Left lung (tissue), 10 donors: Measurements from ENCODE around the gene OTOP2. TPM values are rescaled to one million over a fixed set of nuclear protein-coding genes. Genes with fewer than 3 reads are reported as not detected.

Source experiments
- ATAC-seq: fragments of 200-7000 bp; cut with Tn5 transposase; one replicate; pipeline ENCODE4 v1.9.1; 2020; ENCODE audit warnings: moderate library complexity
- DNase-seq, 4 donors: peaks; one replicate each; pipeline ENCODE4 v3.0.0-alpha.2; 2013 to 2020
- H3K27ac ChIP-seq, 2 donors: fragments of 200-600 bp; sonication (generic) in 1 of 2; one replicate each; pipeline versions ENCODE4 v1.5.0 to v1.8.0; 2020 to 2021
- H3K27me3 ChIP-seq, 2 donors: fragments of 200-600 bp; sonication (generic) in 1 of 2; one replicate each; pipeline versions ENCODE4 v1.5.0 to v1.8.0; 2020 to 2021
- H3K36me3 ChIP-seq, 2 donors: fragments of 200-600 bp; sonication (generic) in 1 of 2; one replicate each; pipeline versions ENCODE4 v1.5.0 to v1.8.0; 2020 to 2021
- H3K4me1 ChIP-seq, 2 donors: fragments of 200-600 bp; one replicate each; pipeline ENCODE4 v1.8.0; 2021
- H3K4me3 ChIP-seq, 2 donors: fragments of 200-600 bp; sonication (generic) in 1 of 2; one replicate each; pipeline versions ENCODE4 v1.5.0 to v1.8.0; 2020 to 2021; ENCODE audit warnings: mild to moderate bottlenecking in 1 of 2
- H3K9me3 ChIP-seq, 2 donors: fragments of 200-600 bp; sonication (generic) in 1 of 2; one replicate each; pipeline versions ENCODE4 v1.5.0 to v1.8.0; 2020 to 2021
- CTCF ChIP-seq, 2 donors: fragments of 200-600 bp; sonication (generic) in 1 of 2; IDR thresholded peaks; one replicate each; pipeline versions ENCODE4 v1.5.0 to v1.8.0; 2021; ENCODE audit warnings: antibody characterized with exemption in 2 of 2
- intact Hi-C, 2 donors: fragments of 100-400 bp; cut with DNase I; formaldehyde crosslinking; loops; one replicate each; pipeline versions ENCODE4 v1.11.2 to v1.14.2; 2022
- polyA plus RNA-seq, 6 donors: library from polyadenylated mRNA; unstranded; fragments of 120-200 nt; gene quantifications; one replicate each; pipeline ENCODE4 v1.2.1, GENCODE V29; 2013; ENCODE audit not compliant: insufficient read length in 6 of 6
- total RNA-seq, 2 donors: library from RNA; stranded (reverse); fragmentation: NEBNext Ultra II Directional; extraction: Animal tissue kit (Norgen Biotek cat#: 25700); gene quantifications; one replicate each; pipeline ENCODE4 v1.2.1, GENCODE V29; 2021
- donor health status: DM: no; HTN: yes; CAD: no.
- donor health status: DM: no; HTN: no; CAD: no.

The OTOP2 gene
- total and polyA plus RNA-seq, 8 donors, result not detected

GRCh38 chr17:74928786-74929185 lies 4.7 kb downstream of the OTOP2 start:
- intact Hi-C loops, result no loop called here
- Histone ChIP-seq H3K27ac (no peak overlapping the region), H3K27me3 (peaks cover 32 to 93% of the 10 kb centered on the region in 2 donors), H3K36me3 (no peaks in the 10 kb centered on the region), H3K4me1 (peaks cover 6 to 10% of the 10 kb centered on the region in 2 donors), H3K4me3 (no peak overlapping the region), H3K9me3 (no peaks in the 10 kb centered on the region)
- ATAC-seq (no peak), DNase-seq (no peak)
- TF ChIP-seq CTCF (IDR thresholded peaks at IDR 0.05), result no peak

- ATAC-seq, result no peak
- Histone ChIP-seq H3K9me3 (no peaks in the 10 kb centered on the region), H3K4me3 (no peak overlapping the region), H3K4me1 (no peaks in the 10 kb centered on the region), H3K36me3 (no peaks in the 10 kb centered on the region), H3K27ac (no peak overlapping the region), H3K27me3 (peaks cover 28 to 93% of the 10 kb centered on the region in 2 donors)
- no peak for DNase-seq
- no peak for TF ChIP-seq CTCF (IDR thresholded peaks at IDR 0.05)
- intact Hi-C loops, result no loop called here
These were observed 6.5 kb downstream of the OTOP2 start for GRCh38 chr17:74930535-74931036.

GRCh38 chr17:74935048-74935447 lies 11.0 kb downstream of the OTOP2 start:
- no peaks in the 10 kb centered on the region for H3K9me3 ChIP-seq

GRCh38 chr17:74935585-74936469 lies 11.8 kb downstream of the OTOP2 start, which contains the start of gene OTOP3:
TSS of gene OTOP3 (plus strand) at chr17:74935898. CDS start at chr17:74935922, 24 bp downstream.
- Histone ChIP-seq H3K4me1 (peaks cover 0 to 3% of the 10 kb centered on the region in 2 donors), H3K4me3 (no peak within 1 kb of the TSS), H3K27me3 (peaks cover 52 to 85% of the 10 kb centered on the region in 2 donors), H3K27ac (no peak within 1 kb of the TSS), H3K9me3 (no peaks in the 10 kb centered on the region), H3K36me3 (no peaks in the 10 kb centered on the region)
- DNase-seq, result peak in 1 of 4 donors; percentile 68
- no peak for TF ChIP-seq CTCF (IDR thresholded peaks at IDR 0.05)
- no peak for ATAC-seq
- intact Hi-C loops, result no loop called here

More at GRCh38 chr17:74935048-74935447, 11.0 kb downstream of the OTOP2 start:
- DNase-seq (no peak), ATAC-seq (no peak)
- Histone ChIP-seq H3K4me3 (no peak overlapping the region), H3K27me3 (peaks cover 52 to 93% of the 10 kb centered on the region in 2 donors), H3K27ac (no peak overlapping the region), H3K4me1 (peaks cover 0 to 3% of the 10 kb centered on the region in 2 donors), H3K36me3 (no peaks in the 10 kb centered on the region)
- no peak for TF ChIP-seq CTCF (IDR thresholded peaks at IDR 0.05)
- intact Hi-C loops, result no loop called here

GRCh38 chr17:74936470-74936799 lies 12.4 kb downstream of the OTOP2 start:
- peaks cover 52 to 85% of the 10 kb centered on the region in 2 donors for H3K27me3 ChIP-seq
- DNase-seq (peak in 1 of 4 donors; percentile 75), ATAC-seq (no peak)
- H3K9me3 ChIP-seq, result no peaks in the 10 kb centered on the region
- TF ChIP-seq CTCF (IDR thresholded peaks at IDR 0.05), result no peak
- H3K36me3 ChIP-seq, result no peaks in the 10 kb centered on the region
- H3K27ac ChIP-seq, result no peak overlapping the region
- peaks cover 0 to 3% of the 10 kb centered on the region in 2 donors for H3K4me1 ChIP-seq
- intact Hi-C loops, result no loop called here
- no peak overlapping the region for H3K4me3 ChIP-seq
